BLaER1 (cell line): ENCODE data around the gene STAG1.
"Not testable (repeated sequence)": the region's sequence is repeated elsewhere in the genome, so short reads cannot be mapped to it uniquely, and the experiment has no call there.

ENCODE experiments used
- H3K27ac ChIP-seq: shearing (Covaris generic); formaldehyde crosslinking; 2 replicates; pipeline ENCODE4 v1.8.1; 2022
- H3K27me3 ChIP-seq: shearing (Covaris generic); formaldehyde crosslinking; 2 replicates; pipeline ENCODE4 v1.8.1; 2022
- H3K36me3 ChIP-seq: shearing (Covaris generic); formaldehyde crosslinking; 2 replicates; pipeline ENCODE4 v1.8.1; 2022
- H3K4me1 ChIP-seq: shearing (Covaris generic); formaldehyde crosslinking; 2 replicates; pipeline ENCODE4 v1.8.1; 2022
- H3K4me2 ChIP-seq: shearing (Covaris generic); formaldehyde crosslinking; 2 replicates; pipeline ENCODE4 v1.8.1; 2022
- H3K4me3 ChIP-seq: shearing (Covaris generic); formaldehyde crosslinking; 2 replicates; pipeline ENCODE4 v1.8.1; 2022
- H3K9ac ChIP-seq: shearing (Covaris generic); formaldehyde crosslinking; 2 replicates; pipeline ENCODE4 v1.8.1; 2022
- H3K9me3 ChIP-seq: shearing (Covaris generic); formaldehyde crosslinking; 2 replicates; pipeline ENCODE4 v1.8.1; 2022
- H4K20me1 ChIP-seq: shearing (Covaris generic); formaldehyde crosslinking; 2 replicates; pipeline ENCODE4 v1.8.1; 2022
- Cebpa-rat ChIP-seq: shearing (Covaris generic); IDR thresholded peaks from 2 replicates; pipeline ENCODE4 v1.8.1; 2022

Gene STAG1

GRCh38 chr3:136377508-136377907, 374.7 kb downstream of the STAG1 start:
- H3K9ac ChIP-seq = no peak overlapping the region
- no peaks in the 10 kb centered on the region for H3K27me3 ChIP-seq
- peaks cover 3% of the 10 kb centered on the region; the same call in 1 of the 2 replicates for H3K9me3 ChIP-seq
- H4K20me1 ChIP-seq = no peaks in the 10 kb centered on the region
- H3K4me3 ChIP-seq = no peak overlapping the region
- H3K36me3 ChIP-seq = peaks cover 45% of the 10 kb centered on the region
- no peaks in the 10 kb centered on the region for H3K4me1 ChIP-seq
- H3K27ac ChIP-seq = no peak overlapping the region
- no peak for TF ChIP-seq Cebpa-rat
- no peak overlapping the region for H3K4me2 ChIP-seq

- H3K36me3 ChIP-seq = peaks cover 45% of the 10 kb centered on the region
- not testable (repeated sequence) for H3K9ac ChIP-seq, H3K9me3 ChIP-seq, H3K27me3 ChIP-seq, H3K4me3 ChIP-seq, H3K4me2 ChIP-seq, H3K27ac ChIP-seq, H4K20me1 ChIP-seq, H3K4me1 ChIP-seq
Observed at GRCh38 chr3:136375800-136376199, 376.4 kb downstream of the STAG1 start.

GRCh38 chr3:136366289-136366688, 385.9 kb downstream of the STAG1 start:
- H3K4me2 ChIP-seq = no peak overlapping the region
- H3K36me3 ChIP-seq = peaks cover 45% of the 10 kb centered on the region
- H3K9me3 ChIP-seq = no peaks in the 10 kb centered on the region
- H3K27me3 ChIP-seq = no peaks in the 10 kb centered on the region
- H3K27ac ChIP-seq = no peak overlapping the region
- no peaks in the 10 kb centered on the region for H4K20me1 ChIP-seq
- no peak overlapping the region for H3K9ac ChIP-seq
- no peaks in the 10 kb centered on the region for H3K4me1 ChIP-seq
- no peak overlapping the region for H3K4me3 ChIP-seq
- TF ChIP-seq Cebpa-rat = no peak

- no peaks in the 10 kb centered on the region for H4K20me1 ChIP-seq
- H3K27ac ChIP-seq = no peak overlapping the region
- TF ChIP-seq Cebpa-rat = no peak
- no peaks in the 10 kb centered on the region for H3K4me1 ChIP-seq
- H3K9ac ChIP-seq = no peak overlapping the region
- H3K36me3 ChIP-seq = peaks cover 60% of the 10 kb centered on the region
- no peak overlapping the region for H3K4me3 ChIP-seq
- H3K9me3 ChIP-seq = no peaks in the 10 kb centered on the region
- H3K27me3 ChIP-seq = no peaks in the 10 kb centered on the region
- H3K4me2 ChIP-seq = no peak overlapping the region
Observed at GRCh38 chr3:136353461-136353860, 398.7 kb downstream of the STAG1 start.

GRCh38 chr3:136351905-136352304, 400.3 kb downstream of the STAG1 start:
- H3K9ac ChIP-seq = no peak overlapping the region
- no peak for TF ChIP-seq Cebpa-rat

GRCh38 chr3:136351351-136351750, 400.8 kb downstream of the STAG1 start:
- H3K9me3 ChIP-seq = no peaks in the 10 kb centered on the region
- no peaks in the 10 kb centered on the region for H4K20me1 ChIP-seq
- H3K4me3 ChIP-seq = no peak overlapping the region
- TF ChIP-seq Cebpa-rat = no peak
- H3K36me3 ChIP-seq = peaks cover 64% of the 10 kb centered on the region
- H3K27ac ChIP-seq = no peak overlapping the region
- H3K4me1 ChIP-seq = no peaks in the 10 kb centered on the region
- no peaks in the 10 kb centered on the region for H3K27me3 ChIP-seq
- no peak overlapping the region for H3K9ac ChIP-seq
- H3K4me2 ChIP-seq = no peak overlapping the region

More at GRCh38 chr3:136351905-136352304, 400.3 kb downstream of the STAG1 start:
- H3K4me1 ChIP-seq = no peaks in the 10 kb centered on the region
- H4K20me1 ChIP-seq = no peaks in the 10 kb centered on the region
- H3K27ac ChIP-seq = no peak overlapping the region
- no peak overlapping the region for H3K4me2 ChIP-seq
- no peak overlapping the region for H3K4me3 ChIP-seq
- H3K9me3 ChIP-seq = no peaks in the 10 kb centered on the region
- peaks cover 66% of the 10 kb centered on the region for H3K36me3 ChIP-seq
- H3K27me3 ChIP-seq = no peaks in the 10 kb centered on the region

- H3K36me3 ChIP-seq = peaks cover 59% of the 10 kb centered on the region
- TF ChIP-seq Cebpa-rat = no peak
- no peak overlapping the region for H3K27ac ChIP-seq
- no peak overlapping the region for H3K4me2 ChIP-seq
- no peak overlapping the region for H3K9ac ChIP-seq
- no peak overlapping the region for H3K4me3 ChIP-seq
- H3K27me3 ChIP-seq = no peaks in the 10 kb centered on the region
- H4K20me1 ChIP-seq = no peaks in the 10 kb centered on the region
- no peaks in the 10 kb centered on the region for H3K9me3 ChIP-seq
- H3K4me1 ChIP-seq = no peaks in the 10 kb centered on the region
Observed at GRCh38 chr3:136350557-136350956, 401.6 kb downstream of the STAG1 start.

GRCh38 chr3:136350132-136350531, 402.0 kb downstream of the STAG1 start:
- no peak overlapping the region for H3K4me3 ChIP-seq
- H3K4me1 ChIP-seq = no peaks in the 10 kb centered on the region
- TF ChIP-seq Cebpa-rat = no peak
- H4K20me1 ChIP-seq = no peaks in the 10 kb centered on the region
- no peaks in the 10 kb centered on the region for H3K9me3 ChIP-seq
- peaks cover 63% of the 10 kb centered on the region for H3K36me3 ChIP-seq
- H3K27me3 ChIP-seq = no peaks in the 10 kb centered on the region
- H3K9ac ChIP-seq = no peak overlapping the region
- H3K27ac ChIP-seq = no peak overlapping the region
- no peak overlapping the region for H3K4me2 ChIP-seq

- Histone ChIP-seq H4K20me1 (no peaks in the 10 kb centered on the region), H3K27ac (no peak overlapping the region), H3K27me3 (no peaks in the 10 kb centered on the region), H3K36me3 (peaks cover 83% of the 10 kb centered on the region), H3K9ac (no peak overlapping the region), H3K9me3 (no peaks in the 10 kb centered on the region), H3K4me1 (no peaks in the 10 kb centered on the region), H3K4me2 (no peak overlapping the region), H3K4me3 (no peak overlapping the region)
- no peak for TF ChIP-seq Cebpa-rat
Observed at GRCh38 chr3:136346486-136346885, 405.7 kb downstream of the STAG1 start.

GRCh38 chr3:136343873-136344555, 408.2 kb downstream of the STAG1 start:
- H3K27ac ChIP-seq = no peak overlapping the region
- H3K9me3 ChIP-seq = no peaks in the 10 kb centered on the region
- H3K36me3 ChIP-seq = peaks cover 89% of the 10 kb centered on the region
- H3K9ac ChIP-seq = no peak overlapping the region
- no peak overlapping the region for H3K4me3 ChIP-seq
- H3K4me1 ChIP-seq = no peaks in the 10 kb centered on the region
- TF ChIP-seq Cebpa-rat = no peak
- H4K20me1 ChIP-seq = no peaks in the 10 kb centered on the region
- H3K4me2 ChIP-seq = no peak overlapping the region
- no peaks in the 10 kb centered on the region for H3K27me3 ChIP-seq

- Histone ChIP-seq H3K9me3 (no peaks in the 10 kb centered on the region), H3K4me2 (no peak overlapping the region), H3K4me1 (no peaks in the 10 kb centered on the region), H3K9ac (no peak overlapping the region), H3K4me3 (no peak overlapping the region), H3K27ac (no peak overlapping the region), H4K20me1 (no peaks in the 10 kb centered on the region), H3K36me3 (peaks cover 89% of the 10 kb centered on the region), H3K27me3 (no peaks in the 10 kb centered on the region)
- no peak for TF ChIP-seq Cebpa-rat
Observed at GRCh38 chr3:136343446-136343845, 408.7 kb downstream of the STAG1 start.
